NCI-H446 (cell line): Measurements from ENCODE around the gene UTS2B.
A peak's percentile ranks its signal among the peaks of the same experiment; 100 is the strongest.

Source experiments
- DNase-seq, 2 experiments: peaks; one replicate each; lab custom pipeline; 2025; lab: John Stamatoyannopoulos, UW

Gene UTS2B

GRCh38 chr3:191329654-191330529, at the start of gene UTS2B:
Gene UTS2B, minus strand, starts transcription at chr3:191330526. Its CDS starts 48,337 bp downstream, at chr3:191282189.
- DNase-seq, result peak; percentile 46 to 49

- no peak for DNase-seq
These were observed 49.7 kb upstream of the UTS2B start for GRCh38 chr3:191380001-191380400.

GRCh38 chr3:191379446-191379845, 49.1 kb upstream of the UTS2B start:
- DNase-seq, result no peak

GRCh38 chr3:191378142-191378812, 48.0 kb upstream of the UTS2B start:
- no peak for DNase-seq

GRCh38 chr3:191376516-191377141, 46.3 kb upstream of the UTS2B start:
- no peak for DNase-seq

- no peak for DNase-seq
These were observed 43.0 kb upstream of the UTS2B start for GRCh38 chr3:191373327-191373726.

GRCh38 chr3:191372122-191372521, 41.8 kb upstream of the UTS2B start:
- DNase-seq, result no peak

GRCh38 chr3:191369616-191370010, 39.3 kb upstream of the UTS2B start:
- peak; percentile 21 to 84 for DNase-seq

- DNase-seq, result no peak
These were observed 38.7 kb upstream of the UTS2B start for GRCh38 chr3:191368755-191369615.

GRCh38 chr3:191366675-191367074, 36.3 kb upstream of the UTS2B start:
- DNase-seq, result no peak

GRCh38 chr3:191363221-191363620, 32.9 kb upstream of the UTS2B start:
- DNase-seq, result no peak

GRCh38 chr3:191362524-191363090, 32.3 kb upstream of the UTS2B start:
- no peak for DNase-seq

GRCh38 chr3:191362037-191362436, 31.7 kb upstream of the UTS2B start:
- no peak for DNase-seq

- no peak for DNase-seq
These were observed 31.1 kb upstream of the UTS2B start for GRCh38 chr3:191361456-191361855.

GRCh38 chr3:191360620-191361019, 30.3 kb upstream of the UTS2B start:
- no peak for DNase-seq

GRCh38 chr3:191358929-191359328, 28.6 kb upstream of the UTS2B start:
- no peak for DNase-seq

GRCh38 chr3:191357909-191358308, 27.6 kb upstream of the UTS2B start:
- no peak for DNase-seq

GRCh38 chr3:191356631-191357439, 26.5 kb upstream of the UTS2B start:
- no peak for DNase-seq

- no peak for DNase-seq
These were observed 25.1 kb upstream of the UTS2B start for GRCh38 chr3:191355406-191355805.

GRCh38 chr3:191353022-191353777, 22.9 kb upstream of the UTS2B start:
- DNase-seq, result no peak
